K562 (cell line): ENCODE data around the gene AK4. TPM values are rescaled to one million over a fixed set of nuclear protein-coding genes. Genes with fewer than 3 reads are reported as not detected.

Experiments
- CXXC5 ChIP-seq: fragments of 250-450 bp; sonication (Bioruptor Pico); IDR thresholded peaks from 2 replicates; pipeline ENCODE4 v1.8.0; 2022; ENCODE audit warnings: inconsistent platforms, mild to moderate bottlenecking, moderate library complexity
- FOXM1 ChIP-seq, 2 experiments: fragments of 450-650 bp in 1 of 2; sonication (generic) in 1 of 2; formaldehyde crosslinking in 1 of 2; IDR thresholded peaks; 2 replicates each; pipeline versions ENCODE4 v1.6.1 to v1.9.0; 2017 to 2022; ENCODE audit warnings: low read depth in 2 of 2, mild to moderate bottlenecking in 2 of 2, missing genetic modification reagents in 1 of 2, moderate library complexity in 1 of 2
- HDGF ChIP-seq: fragments of 450-650 bp; IDR thresholded peaks from 2 replicates; pipeline ENCODE4 v1.6.1; 2016
- PHB ChIP-seq: fragments of 250-450 bp; sonication (Bioruptor Pico); IDR thresholded peaks from 2 replicates; pipeline ENCODE4 v1.5.0; 2021
- ZFX ChIP-seq: sonication (generic); formaldehyde crosslinking; IDR thresholded peaks from 2 replicates; pipeline ENCODE4 v1.8.0; 2022; ENCODE audit warnings: mild to moderate bottlenecking, missing genetic modification reagents, moderate library complexity
- ZNF316 ChIP-seq: fragments of 450-650 bp; IDR thresholded peaks from 2 replicates; pipeline ENCODE4 v1.6.1; 2016
- ZNF77 ChIP-seq: fragments of 250-450 bp; sonication (Bioruptor Pico); IDR thresholded peaks from 2 replicates; pipeline ENCODE4 v1.5.0; 2020
- polyA plus RNA-seq, 8 experiments: library from polyadenylated mRNA; depleted of rRNA in 4 of 8; stranded (reverse) in 5 of 8; unstranded in 3 of 8; fragments of >200 nt; fragmentation: Nextera tagmentation in 2 of 8; fragmentation: Illumina TruSeq in 1 of 8; extraction: Ambion mirVana in 2 of 8; extraction: Trizol in 1 of 8; gene quantifications; 2 replicates each; pipeline versions ENCODE4 v1.2.1 to v1.2.3, GENCODE V29; 2011 to 2014; ENCODE audit warnings: inconsistent platforms in 1 of 8, missing spikeins in 1 of 8
- total RNA-seq, 7 experiments: library from RNA; depleted of rRNA in 6 of 7; stranded (reverse); fragments of >200 nt in 6 of 7; fragmentation: Illumina TruSeq in 2 of 7; extraction: Trizol in 2 of 7; gene quantifications; 2 replicates each; pipeline versions ENCODE4 v1.2.1 to v1.2.3, GENCODE V29; 2011 to 2021; ENCODE audit warnings: low replicate concordance in 1 of 7
- TF ChIP-seq, protein P1 (sequence below), 2 experiments: fragments of 450-650 bp in 1 of 2; sonication (generic) in 1 of 2; formaldehyde crosslinking; conservative IDR thresholded peaks; 2 replicates each; pipeline versions ENCODE4 v1.4.0 to v1.8.1; 2020 to 2022; ENCODE audit warnings: mild to moderate bottlenecking in 1 of 2, missing genetic modification reagents in 1 of 2
- TF ChIP-seq, protein P2 (sequence below), 2 experiments: fragments of 450-650 bp; formaldehyde crosslinking in 1 of 2; IDR thresholded peaks; 2 replicates each; pipeline versions ENCODE4 v1.4.0 to v1.6.1; 2014 to 2020; ENCODE audit warnings: mild to moderate bottlenecking in 2 of 2, borderline replicate concordance in 1 of 2, low read depth in 1 of 2

The AK4 gene
- total and polyA plus RNA-seq, 9 of the 15 experiments (the other 6 are each of a cell fraction or from before 2014, with no cell fraction given) = 10.4 to 96.6 (median 21.5) TPM

DNA sequence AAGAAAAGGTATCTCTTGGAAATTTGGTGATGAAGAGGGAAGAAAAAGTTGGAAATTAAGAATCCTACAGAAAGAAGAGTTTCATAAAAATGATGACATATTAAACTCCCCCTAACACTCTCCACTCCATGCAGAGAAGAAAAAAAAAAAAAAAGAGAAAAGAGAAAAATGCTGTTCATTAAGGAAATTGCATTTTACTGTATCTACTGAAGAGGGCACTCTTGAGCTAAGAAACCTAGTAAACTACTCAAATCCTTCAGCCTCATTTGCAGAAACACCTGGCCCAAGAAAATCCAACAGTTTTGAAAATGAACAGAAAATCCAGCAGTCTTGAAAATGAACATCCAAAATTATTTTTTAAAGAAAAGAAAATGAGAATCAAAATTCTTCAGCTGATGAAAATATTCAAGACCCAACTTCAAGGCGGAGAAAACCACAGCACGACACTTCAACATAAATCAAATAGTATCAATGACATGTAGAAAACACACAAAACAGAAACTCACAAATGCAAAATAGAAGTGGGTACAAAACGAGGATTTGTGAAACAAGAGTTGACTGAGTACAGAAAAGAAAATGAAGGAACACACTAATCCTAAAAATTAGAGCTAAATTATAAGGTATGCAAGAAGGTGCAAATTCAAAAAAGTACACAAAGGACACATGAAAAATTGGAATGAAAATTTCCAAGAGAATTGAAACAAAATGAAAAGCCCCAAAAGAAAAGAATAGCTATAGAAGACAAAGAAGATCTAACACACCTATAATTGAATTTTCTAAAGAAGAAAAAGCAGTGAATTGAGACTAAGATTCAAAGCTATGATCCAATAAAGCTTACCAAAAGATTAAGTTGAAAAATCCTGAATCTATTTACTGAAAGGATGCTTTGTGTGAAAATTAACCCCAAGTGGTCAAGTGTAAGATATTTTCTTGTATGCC is 88.1 kb downstream of the AK4 start (continued):
- TF ChIP-seq, protein P1, sequence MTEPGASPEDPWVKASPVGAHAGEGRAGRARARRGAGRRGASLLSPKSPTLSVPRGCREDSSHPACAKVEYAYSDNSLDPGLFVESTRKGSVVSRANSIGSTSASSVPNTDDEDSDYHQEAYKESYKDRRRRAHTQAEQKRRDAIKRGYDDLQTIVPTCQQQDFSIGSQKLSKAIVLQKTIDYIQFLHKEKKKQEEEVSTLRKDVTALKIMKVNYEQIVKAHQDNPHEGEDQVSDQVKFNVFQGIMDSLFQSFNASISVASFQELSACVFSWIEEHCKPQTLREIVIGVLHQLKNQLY (CRISPR knock-in tag; conservative IDR thresholded peaks at IDR 0.05) = no peak
- TF ChIP-seq ZNF77 (CRISPR knock-in tag) = no peak
- TF ChIP-seq, protein P2, sequence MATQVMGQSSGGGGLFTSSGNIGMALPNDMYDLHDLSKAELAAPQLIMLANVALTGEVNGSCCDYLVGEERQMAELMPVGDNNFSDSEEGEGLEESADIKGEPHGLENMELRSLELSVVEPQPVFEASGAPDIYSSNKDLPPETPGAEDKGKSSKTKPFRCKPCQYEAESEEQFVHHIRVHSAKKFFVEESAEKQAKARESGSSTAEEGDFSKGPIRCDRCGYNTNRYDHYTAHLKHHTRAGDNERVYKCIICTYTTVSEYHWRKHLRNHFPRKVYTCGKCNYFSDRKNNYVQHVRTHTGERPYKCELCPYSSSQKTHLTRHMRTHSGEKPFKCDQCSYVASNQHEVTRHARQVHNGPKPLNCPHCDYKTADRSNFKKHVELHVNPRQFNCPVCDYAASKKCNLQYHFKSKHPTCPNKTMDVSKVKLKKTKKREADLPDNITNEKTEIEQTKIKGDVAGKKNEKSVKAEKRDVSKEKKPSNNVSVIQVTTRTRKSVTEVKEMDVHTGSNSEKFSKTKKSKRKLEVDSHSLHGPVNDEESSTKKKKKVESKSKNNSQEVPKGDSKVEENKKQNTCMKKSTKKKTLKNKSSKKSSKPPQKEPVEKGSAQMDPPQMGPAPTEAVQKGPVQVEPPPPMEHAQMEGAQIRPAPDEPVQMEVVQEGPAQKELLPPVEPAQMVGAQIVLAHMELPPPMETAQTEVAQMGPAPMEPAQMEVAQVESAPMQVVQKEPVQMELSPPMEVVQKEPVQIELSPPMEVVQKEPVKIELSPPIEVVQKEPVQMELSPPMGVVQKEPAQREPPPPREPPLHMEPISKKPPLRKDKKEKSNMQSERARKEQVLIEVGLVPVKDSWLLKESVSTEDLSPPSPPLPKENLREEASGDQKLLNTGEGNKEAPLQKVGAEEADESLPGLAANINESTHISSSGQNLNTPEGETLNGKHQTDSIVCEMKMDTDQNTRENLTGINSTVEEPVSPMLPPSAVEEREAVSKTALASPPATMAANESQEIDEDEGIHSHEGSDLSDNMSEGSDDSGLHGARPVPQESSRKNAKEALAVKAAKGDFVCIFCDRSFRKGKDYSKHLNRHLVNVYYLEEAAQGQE (IDR thresholded peaks at IDR 0.05; ENCODE audit: borderline replicate concordance) = peak; percentile 83
- TF ChIP-seq, protein P2 (CRISPR knock-in tag; IDR thresholded peaks at IDR 0.05; ENCODE audit: low read depth) = no peak
- TF ChIP-seq ZNF316 = peak; percentile 64
- TF ChIP-seq ZFX (CRISPR knock-in tag) = no peak
- TF ChIP-seq CXXC5 (CRISPR knock-in tag) = peak; percentile 33; the same call in 1 of the 2 replicates
- no peak for TF ChIP-seq HDGF
- TF ChIP-seq FOXM1 (IDR thresholded peaks at IDR 0.05; ENCODE audit: low read depth) = peak; percentile 33; the same call in 1 of the 2 replicates
- no peak for TF ChIP-seq FOXM1 (CRISPR knock-in tag; IDR thresholded peaks at IDR 0.05; ENCODE audit: low read depth)
- TF ChIP-seq PHB (CRISPR knock-in tag) = no peak
